ENCODE data around the gene C18orf54.

- TF ChIP-seq FOXM1 (IDR thresholded peaks at IDR 0.05; ENCODE audit: borderline replicate concordance) = no peak
- no peak for TF ChIP-seq BHLHE40 (IDR thresholded peaks at IDR 0.05; ENCODE audit: borderline replicate concordance)
- TF ChIP-seq L3MBTL2 (conservative IDR thresholded peaks at IDR 0.05) = no peak
- no peak for TF ChIP-seq LEF1 (IDR thresholded peaks at IDR 0.05; ENCODE audit: borderline replicate concordance)
- TF ChIP-seq ARNT (IDR thresholded peaks at IDR 0.05) = no peak
- no peak for TF ChIP-seq TARDBP (IDR thresholded peaks at IDR 0.05)
Measured at GRCh38 chr18:54386043-54386442, 28.3 kb downstream of the C18orf54 start.
